K562 (cell line): Measurements from ENCODE around the gene RASSF1. TPM values are rescaled to one million over a fixed set of nuclear protein-coding genes. Genes with fewer than 3 reads are reported as not detected.
A peak's percentile ranks its signal among the peaks of the same experiment; 100 is the strongest.

ENCODE experiments used
- ATAC-seq: fragments of 200-7000 bp; cut with Tn5 transposase; 3 replicates; pipeline ENCODE4 v1.9.1; 2020; ENCODE audit warnings: moderate library complexity
- BruUV-seq: library from RNA; stranded (reverse); fragments of 400-500 nt; replicated peaks from 2 replicates; lab custom pipeline; 2021; lab: Mats Ljungman, UMichigan
- CTCF ChIA-PET: fragments of 300-600 bp; formaldehyde crosslinking; extraction: SDS; loops from one replicate; lab custom pipeline; 2021; ENCODE audit warnings: low intra/inter-chr PET ratio; lab: Yijun Ruan, JAX
- POLR2A ChIA-PET: fragments of 300-600, 350-650 bp; sonication (Branson Sonifier 250); formaldehyde crosslinking; extraction: SDS; loops from one replicate; lab custom pipeline; 2021; ENCODE audit warnings: antibody characterized with exemption, inconsistent platforms; lab: Yijun Ruan, JAX
- DNase-seq, 4 experiments: peaks; one replicate each; pipeline versions ENCODE4 v3.0.0 to v3.0.0-alpha.2; 2011 to 2018; ENCODE audit warnings: low spot score in 3 of 4, mixed read lengths in 3 of 4; ENCODE audit errors: extremely low read depth in 1 of 4
- FAIRE-seq: peaks from 2 replicates; lab custom pipeline; 2011; peaks lifted over from hg19 to GRCh38; lab: Jason Lieb, UNC
- H2AFZ ChIP-seq: 2 replicates; pipeline ENCODE4 v1.6.0; 2011; ENCODE audit warnings: low read depth, low read length, control low read depth, inconsistent platforms
- H3K27ac ChIP-seq: fragments of 200-600 bp; 3 replicates; pipeline ENCODE4 v1.8.0; 2011; ENCODE audit warnings: low read depth, mild to moderate bottlenecking, control low read depth, inconsistent platforms, low read length, moderate library complexity, mixed read lengths; ENCODE audit errors: extremely low read depth
- H3K27me3 ChIP-seq, 2 experiments: fragments of 300-600 bp in 1 of 2; 2 replicates in 1 of 2; 3 replicates in 1 of 2; pipeline versions ENCODE4 v1.6.0 to v1.8.0; 2011; ENCODE audit warnings: inconsistent platforms in 2 of 2, low read length in 2 of 2, mild to moderate bottlenecking in 1 of 2, mixed read lengths in 1 of 2, moderate library complexity in 1 of 2; ENCODE audit not compliant: control insufficient read depth in 2 of 2, insufficient read depth in 2 of 2
- H3K36me3 ChIP-seq: fragments of 300-600 bp; 3 replicates; pipeline ENCODE4 v1.8.0; 2011; ENCODE audit warnings: mild to moderate bottlenecking, low read length, inconsistent platforms; ENCODE audit not compliant: control insufficient read depth, insufficient read depth
- H3K4me1 ChIP-seq, 2 experiments: fragments of 200-600 bp in 1 of 2; replicated peaks in 1 of 2; 2 replicates in 1 of 2; 3 replicates in 1 of 2; pipeline versions ENCODE4 v1.5.1 to v1.8.0; 2011; ENCODE audit warnings: inconsistent platforms in 2 of 2, low read length in 2 of 2, mild to moderate bottlenecking in 1 of 2, mixed read lengths in 1 of 2, moderate library complexity in 1 of 2; ENCODE audit not compliant: control insufficient read depth in 2 of 2, insufficient read depth in 2 of 2
- H3K4me2 ChIP-seq: 2 replicates; pipeline ENCODE4 v1.6.1; 2011; ENCODE audit warnings: low read length, control low read depth, inconsistent platforms, mixed read lengths; ENCODE audit not compliant: insufficient read depth
- H3K4me3 ChIP-seq: fragments of 200-600 bp; sonication (generic), shearing (Covaris generic); 2 replicates; pipeline ENCODE4 v1.5.1; 2016; ENCODE audit warnings: control low read depth, inconsistent platforms
- H3K79me2 ChIP-seq: fragments of 200-600 bp; 3 replicates; pipeline ENCODE4 v1.8.0; 2011; ENCODE audit warnings: low read length, inconsistent platforms; ENCODE audit not compliant: control insufficient read depth, insufficient read depth
- H3K9ac ChIP-seq, 2 experiments: 2 replicates each; pipeline versions ENCODE4 v1.6.0 to v1.6.1; 2011; ENCODE audit warnings: low read depth in 2 of 2, low read length in 2 of 2, control low read depth in 1 of 2, inconsistent platforms in 1 of 2, mild to moderate bottlenecking in 1 of 2, mixed read lengths in 1 of 2; ENCODE audit not compliant: insufficient read depth in 1 of 2
- H3K9me1 ChIP-seq: one replicate; pipeline ENCODE4 v1.6.0; 2011; ENCODE audit warnings: inconsistent platforms, mild to moderate bottlenecking, low read length, moderate library complexity; ENCODE audit not compliant: control insufficient read depth, insufficient read depth
- H3K9me3 ChIP-seq: replicated peaks from 2 replicates; pipeline ENCODE4 v1.5.1; 2011; ENCODE audit warnings: low read depth, low read length, inconsistent platforms; ENCODE audit not compliant: control insufficient read depth, insufficient read depth
- H4K20me1 ChIP-seq: replicated peaks from 2 replicates; pipeline ENCODE4 v1.6.1; 2011; ENCODE audit warnings: low read length, inconsistent platforms, mixed read lengths; ENCODE audit not compliant: control insufficient read depth, insufficient read depth
- FOXK1 ChIP-seq: sonication (generic); formaldehyde crosslinking; IDR thresholded peaks from 2 replicates; pipeline ENCODE4 v1.8.0; 2022; ENCODE audit warnings: missing genetic modification reagents, mild to moderate bottlenecking, borderline replicate concordance
- GABPB1 ChIP-seq: sonication (generic); formaldehyde crosslinking; IDR thresholded peaks from 2 replicates; pipeline ENCODE4 v1.8.0; 2022; ENCODE audit warnings: mild to moderate bottlenecking, missing genetic modification reagents
- ZBTB7A ChIP-seq: IDR thresholded peaks from 2 replicates; pipeline ENCODE4 v1.6.1; 2011; ENCODE audit warnings: low read depth, mild to moderate bottlenecking, low read length, moderate library complexity, borderline replicate concordance; ENCODE audit not compliant: control insufficient read depth
- WGBS: fragments of 100-300 bp; shearing (Covaris generic); methylation state at CpG from one replicate; pipeline ENCODE4 v1.1.6; 2016; ENCODE audit warnings: low coverage, mixed read lengths; ENCODE audit not compliant: insufficient coverage; ENCODE audit errors: missing lambda C conversion rate; 5-methylcytosine and 5-hydroxymethylcytosine counted together
- in situ Hi-C: fragments of 300-500 bp; cut with MboI; formaldehyde crosslinking; loops from 4 replicates; pipeline ENCODE4 v1.15.0; 2018; ENCODE audit warnings: inconsistent platforms, mixed read lengths
- intact Hi-C: fragments of 100-400 bp; cut with micrococcal nuclease; formaldehyde crosslinking; loops from 2 replicates; pipeline ENCODE4 v1.14.2; 2022
- polyA plus RNA-seq, 8 experiments: library from polyadenylated mRNA; depleted of rRNA in 4 of 8; stranded (reverse) in 5 of 8; unstranded in 3 of 8; fragments of >200 nt; fragmentation: Nextera tagmentation in 2 of 8; fragmentation: Illumina TruSeq in 1 of 8; extraction: Ambion mirVana in 2 of 8; extraction: Trizol in 1 of 8; gene quantifications; 2 replicates each; pipeline versions ENCODE4 v1.2.1 to v1.2.3, GENCODE V29; 2011 to 2014; ENCODE audit warnings: inconsistent platforms in 1 of 8, missing spikeins in 1 of 8
- total RNA-seq, 7 experiments: library from RNA; depleted of rRNA in 6 of 7; stranded (reverse); fragments of >200 nt in 6 of 7; fragmentation: Illumina TruSeq in 2 of 7; extraction: Trizol in 2 of 7; gene quantifications; 2 replicates each; pipeline versions ENCODE4 v1.2.1 to v1.2.3, GENCODE V29; 2011 to 2021; ENCODE audit warnings: low replicate concordance in 1 of 7
- TF ChIP-seq, protein P1 (sequence below): fragments of 450-650 bp; IDR thresholded peaks from 2 replicates; pipeline ENCODE4 v1.6.1; 2018; ENCODE audit not compliant: partially characterized antibody
- TF ChIP-seq, protein P2 (sequence below), 2 experiments: IDR thresholded peaks; 2 replicates each; pipeline ENCODE4 v1.6.1; 2011; ENCODE audit warnings: borderline replicate concordance in 1 of 2, control low read depth in 1 of 2, low read depth in 1 of 2, low read length in 1 of 2, mild to moderate bottlenecking in 1 of 2, mixed read lengths in 1 of 2, moderate library complexity in 1 of 2; ENCODE audit not compliant: insufficient read depth in 1 of 2, insufficient read length in 1 of 2, poor library complexity in 1 of 2, severe bottlenecking in 1 of 2; ENCODE audit errors: extremely low read depth in 1 of 2
- TF ChIP-seq, protein P3 (sequence below): fragments of 200-800 bp; sonication (Bioruptor generic); IDR thresholded peaks from 2 replicates; pipeline ENCODE4 v1.6.1; 2017; ENCODE audit warnings: missing genetic modification characterization, missing compliant biosample characterization
- TF ChIP-seq, protein P4 (sequence below): sonication (generic); formaldehyde crosslinking; IDR thresholded peaks from 2 replicates; pipeline ENCODE4 v1.8.0; 2022; ENCODE audit warnings: missing genetic modification reagents, mild to moderate bottlenecking, moderate library complexity, borderline replicate concordance

The RASSF1 gene
- total and polyA plus RNA-seq, 9 of the 15 experiments (the other 6 are each of a cell fraction or from before 2014, with no cell fraction given), result 3.6 to 57.1 (median 24.6) TPM

DNA sequence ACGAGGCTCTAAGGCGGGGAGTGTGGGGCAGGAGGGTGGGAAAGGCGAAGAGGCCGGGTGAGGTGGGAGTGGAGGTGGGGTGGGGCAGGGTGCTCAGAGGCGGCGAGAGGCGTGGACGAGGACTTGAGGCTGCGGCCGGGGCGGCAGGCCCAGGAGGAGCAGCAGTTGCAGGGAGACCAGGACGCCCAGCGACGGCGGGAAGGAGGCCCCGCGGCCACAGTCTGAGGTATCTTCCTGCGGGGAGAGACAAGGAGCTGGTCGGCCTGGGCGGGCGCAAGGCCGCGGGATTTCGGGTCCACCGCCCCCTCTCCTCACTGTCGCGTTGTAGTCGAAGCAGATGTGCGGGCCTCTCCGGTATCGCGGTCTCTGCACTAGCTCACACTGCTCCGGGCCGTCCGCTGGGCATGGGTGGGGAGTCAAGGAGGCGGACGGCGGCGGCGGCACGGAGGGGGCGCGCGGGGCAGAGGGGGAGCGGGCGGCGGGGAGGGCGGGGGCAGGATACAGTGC is 24.0 kb upstream of the RASSF1 start:
- peak; percentile 61 for ATAC-seq
- H3K9ac ChIP-seq, result peak overlapping the region; percentile 25 to 92; a peak in 3 of 4 replicates
- peak overlapping the region; percentile 68 for H3K4me2 ChIP-seq
- BruUV-seq, result no TSS peak
- POLR2A ChIA-PET, result interaction anchor here (0.6 to 1.0 kb wide), 2 partner anchors 11 to 88 kb away, joined by 3 to 4 read pairs; no protein-coding TSS in a partner anchor
- DNase-seq, result peak in 3 of 4 experiments; percentile 30 to 40 (median 35)
- peak overlapping the region; percentile 39 for H3K4me3 ChIP-seq
- H2AFZ ChIP-seq, result peak overlapping the region; percentile 84
- H3K9me3 ChIP-seq, result no peaks in the 10 kb centered on the region
- no CpG with 5 or more reads among the region's 48 CpGs for WGBS
- intact Hi-C loops, result no loop called here
- H3K4me1 ChIP-seq, result peaks cover 5 to 27% of the 10 kb centered on the region in 2 experiments; a peak in 4 of 5 replicates
- H3K27me3 ChIP-seq, result no peaks in the 10 kb centered on the region
- TF ChIP-seq, protein P1, sequence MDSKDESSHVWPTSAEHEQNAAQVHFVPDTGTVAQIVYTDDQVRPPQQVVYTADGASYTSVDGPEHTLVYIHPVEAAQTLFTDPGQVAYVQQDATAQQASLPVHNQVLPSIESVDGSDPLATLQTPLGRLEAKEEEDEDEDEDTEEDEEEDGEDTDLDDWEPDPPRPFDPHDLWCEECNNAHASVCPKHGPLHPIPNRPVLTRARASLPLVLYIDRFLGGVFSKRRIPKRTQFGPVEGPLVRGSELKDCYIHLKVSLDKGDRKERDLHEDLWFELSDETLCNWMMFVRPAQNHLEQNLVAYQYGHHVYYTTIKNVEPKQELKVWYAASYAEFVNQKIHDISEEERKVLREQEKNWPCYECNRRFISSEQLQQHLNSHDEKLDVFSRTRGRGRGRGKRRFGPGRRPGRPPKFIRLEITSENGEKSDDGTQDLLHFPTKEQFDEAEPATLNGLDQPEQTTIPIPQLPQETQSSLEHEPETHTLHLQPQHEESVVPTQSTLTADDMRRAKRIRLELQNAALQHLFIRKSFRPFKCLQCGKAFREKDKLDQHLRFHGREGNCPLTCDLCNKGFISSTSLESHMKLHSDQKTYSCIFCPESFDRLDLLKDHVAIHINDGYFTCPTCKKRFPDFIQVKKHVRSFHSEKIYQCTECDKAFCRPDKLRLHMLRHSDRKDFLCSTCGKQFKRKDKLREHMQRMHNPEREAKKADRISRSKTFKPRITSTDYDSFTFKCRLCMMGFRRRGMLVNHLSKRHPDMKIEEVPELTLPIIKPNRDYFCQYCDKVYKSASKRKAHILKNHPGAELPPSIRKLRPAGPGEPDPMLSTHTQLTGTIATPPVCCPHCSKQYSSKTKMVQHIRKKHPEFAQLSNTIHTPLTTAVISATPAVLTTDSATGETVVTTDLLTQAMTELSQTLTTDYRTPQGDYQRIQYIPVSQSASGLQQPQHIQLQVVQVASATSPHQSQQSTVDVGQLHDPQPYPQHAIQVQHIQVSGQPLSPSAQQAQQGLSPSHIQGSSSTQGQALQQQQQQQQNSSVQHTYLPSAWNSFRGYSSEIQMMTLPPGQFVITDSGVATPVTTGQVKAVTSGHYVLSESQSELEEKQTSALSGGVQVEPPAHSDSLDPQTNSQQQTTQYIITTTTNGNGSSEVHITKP, result no peak
- TF ChIP-seq GABPB1 (peak; percentile 15; the same call in 1 of the 2 replicates), FOXK1 (CRISPR knock-in tag) (no peak), ZBTB7A (0 out of 2 replicates have a peak, but pooled peaks have one; percentile 32)
- TF ChIP-seq, protein P2, sequence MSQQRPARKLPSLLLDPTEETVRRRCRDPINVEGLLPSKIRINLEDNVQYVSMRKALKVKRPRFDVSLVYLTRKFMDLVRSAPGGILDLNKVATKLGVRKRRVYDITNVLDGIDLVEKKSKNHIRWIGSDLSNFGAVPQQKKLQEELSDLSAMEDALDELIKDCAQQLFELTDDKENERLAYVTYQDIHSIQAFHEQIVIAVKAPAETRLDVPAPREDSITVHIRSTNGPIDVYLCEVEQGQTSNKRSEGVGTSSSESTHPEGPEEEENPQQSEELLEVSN (IDR thresholded peaks at IDR 0.05; ENCODE audit: borderline replicate concordance in 1 of 2, extremely low read depth in 1 of 2, insufficient read depth in 1 of 2, insufficient read length in 1 of 2, low read depth in 1 of 2, low read length in 1 of 2, poor library complexity in 1 of 2, severe bottlenecking in 1 of 2), result peak in 1 of 2 experiments; percentile 40
- TF ChIP-seq, protein P3, sequence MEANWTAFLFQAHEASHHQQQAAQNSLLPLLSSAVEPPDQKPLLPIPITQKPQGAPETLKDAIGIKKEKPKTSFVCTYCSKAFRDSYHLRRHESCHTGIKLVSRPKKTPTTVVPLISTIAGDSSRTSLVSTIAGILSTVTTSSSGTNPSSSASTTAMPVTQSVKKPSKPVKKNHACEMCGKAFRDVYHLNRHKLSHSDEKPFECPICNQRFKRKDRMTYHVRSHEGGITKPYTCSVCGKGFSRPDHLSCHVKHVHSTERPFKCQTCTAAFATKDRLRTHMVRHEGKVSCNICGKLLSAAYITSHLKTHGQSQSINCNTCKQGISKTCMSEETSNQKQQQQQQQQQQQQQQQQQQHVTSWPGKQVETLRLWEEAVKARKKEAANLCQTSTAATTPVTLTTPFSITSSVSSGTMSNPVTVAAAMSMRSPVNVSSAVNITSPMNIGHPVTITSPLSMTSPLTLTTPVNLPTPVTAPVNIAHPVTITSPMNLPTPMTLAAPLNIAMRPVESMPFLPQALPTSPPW (CRISPR knock-in tag), result peak; percentile 38; the same call in 1 of the 2 replicates
- TF ChIP-seq, protein P4, sequence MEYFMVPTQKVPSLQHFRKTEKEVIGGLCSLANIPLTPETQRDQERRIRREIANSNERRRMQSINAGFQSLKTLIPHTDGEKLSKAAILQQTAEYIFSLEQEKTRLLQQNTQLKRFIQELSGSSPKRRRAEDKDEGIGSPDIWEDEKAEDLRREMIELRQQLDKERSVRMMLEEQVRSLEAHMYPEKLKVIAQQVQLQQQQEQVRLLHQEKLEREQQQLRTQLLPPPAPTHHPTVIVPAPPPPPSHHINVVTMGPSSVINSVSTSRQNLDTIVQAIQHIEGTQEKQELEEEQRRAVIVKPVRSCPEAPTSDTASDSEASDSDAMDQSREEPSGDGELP (CRISPR knock-in tag), result peak; percentile 28; the same call in 1 of the 2 replicates
- no peaks in the 10 kb centered on the region for H3K79me2 ChIP-seq
- FAIRE-seq, result no peak
- in situ Hi-C loops, result no loop called here
- no peaks in the 10 kb centered on the region for H4K20me1 ChIP-seq
- CTCF ChIA-PET, result no interaction called here
- no peak overlapping the region for H3K27ac ChIP-seq
- no peaks in the 10 kb centered on the region for H3K9me1 ChIP-seq
- H3K36me3 ChIP-seq, result no peaks in the 10 kb centered on the region
